ENCODE results near the gene DPP10.

Gene DPP10

GRCh38 chr2:114496959-114497358 is 54.5 kb downstream of the DPP10 start:
- H3K27ac ChIP-seq (ENCODE audit: low read length): no peak overlapping the region
- H3K36me3 ChIP-seq (ENCODE audit: insufficient read depth, low read length): no peaks in the 10 kb centered on the region
- H3K4me1 ChIP-seq (ENCODE audit: insufficient read depth, low read length): no peaks in the 10 kb centered on the region
- ATAC-seq (ENCODE audit: insufficient read depth, low read depth): no peak
- peaks cover 3% of the 10 kb centered on the region for H3K9me3 ChIP-seq (ENCODE audit: insufficient read depth, low read length, severe bottlenecking)
- H3K27me3 ChIP-seq (ENCODE audit: insufficient read depth, low read length, poor library complexity): no peaks in the 10 kb centered on the region
- no peak overlapping the region for H3K9ac ChIP-seq (ENCODE audit: low read depth, low read length)
- H3K4me2 ChIP-seq (ENCODE audit: insufficient read depth, low read length): no peak overlapping the region
- no peaks in the 10 kb centered on the region for H3K79me2 ChIP-seq (ENCODE audit: insufficient read depth, low read length)
- no peak for DNase-seq
- TF ChIP-seq, protein P1, sequence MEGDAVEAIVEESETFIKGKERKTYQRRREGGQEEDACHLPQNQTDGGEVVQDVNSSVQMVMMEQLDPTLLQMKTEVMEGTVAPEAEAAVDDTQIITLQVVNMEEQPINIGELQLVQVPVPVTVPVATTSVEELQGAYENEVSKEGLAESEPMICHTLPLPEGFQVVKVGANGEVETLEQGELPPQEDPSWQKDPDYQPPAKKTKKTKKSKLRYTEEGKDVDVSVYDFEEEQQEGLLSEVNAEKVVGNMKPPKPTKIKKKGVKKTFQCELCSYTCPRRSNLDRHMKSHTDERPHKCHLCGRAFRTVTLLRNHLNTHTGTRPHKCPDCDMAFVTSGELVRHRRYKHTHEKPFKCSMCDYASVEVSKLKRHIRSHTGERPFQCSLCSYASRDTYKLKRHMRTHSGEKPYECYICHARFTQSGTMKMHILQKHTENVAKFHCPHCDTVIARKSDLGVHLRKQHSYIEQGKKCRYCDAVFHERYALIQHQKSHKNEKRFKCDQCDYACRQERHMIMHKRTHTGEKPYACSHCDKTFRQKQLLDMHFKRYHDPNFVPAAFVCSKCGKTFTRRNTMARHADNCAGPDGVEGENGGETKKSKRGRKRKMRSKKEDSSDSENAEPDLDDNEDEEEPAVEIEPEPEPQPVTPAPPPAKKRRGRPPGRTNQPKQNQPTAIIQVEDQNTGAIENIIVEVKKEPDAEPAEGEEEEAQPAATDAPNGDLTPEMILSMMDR (IDR thresholded peaks at IDR 0.05; ENCODE audit: borderline replicate concordance, extremely low read depth, low read length, poor library complexity, severe bottlenecking): no peak
- TF ChIP-seq EZH2 (IDR thresholded peaks at IDR 0.05; ENCODE audit: borderline replicate concordance, low read depth, low read length, severe bottlenecking): no peak
- H2AFZ ChIP-seq (ENCODE audit: low read depth, low read length): no peak overlapping the region
- no peaks in the 10 kb centered on the region for H4K20me1 ChIP-seq (ENCODE audit: insufficient read depth, low read length)
- no peak overlapping the region for H3K4me3 ChIP-seq (ENCODE audit: low read depth in 1 of 2, low read length in 2 of 2)

GRCh38 chr2:114499101-114499500 is 56.7 kb downstream of the DPP10 start:
- Histone ChIP-seq H4K20me1 (ENCODE audit: insufficient read depth, low read length) (no peaks in the 10 kb centered on the region), H2AFZ (ENCODE audit: low read depth, low read length) (no peak overlapping the region), H3K27ac (ENCODE audit: low read length) (no peak overlapping the region), H3K9me3 (ENCODE audit: insufficient read depth, low read length, severe bottlenecking) (peaks cover 3% of the 10 kb centered on the region), H3K4me2 (ENCODE audit: insufficient read depth, low read length) (no peak overlapping the region), H3K4me1 (ENCODE audit: insufficient read depth, low read length) (no peaks in the 10 kb centered on the region), H3K79me2 (ENCODE audit: insufficient read depth, low read length) (no peaks in the 10 kb centered on the region), H3K9ac (ENCODE audit: low read depth, low read length) (no peak overlapping the region), H3K36me3 (ENCODE audit: insufficient read depth, low read length) (no peaks in the 10 kb centered on the region), H3K27me3 (ENCODE audit: insufficient read depth, low read length, poor library complexity) (no peaks in the 10 kb centered on the region), H3K4me3 (ENCODE audit: low read depth in 1 of 2, low read length in 2 of 2) (no peak overlapping the region)
- no peak for DNase-seq
- TF ChIP-seq, protein P1 (IDR thresholded peaks at IDR 0.05; ENCODE audit: borderline replicate concordance, extremely low read depth, low read length, poor library complexity, severe bottlenecking): no peak
- no peak for TF ChIP-seq EZH2 (IDR thresholded peaks at IDR 0.05; ENCODE audit: borderline replicate concordance, low read depth, low read length, severe bottlenecking)
- ATAC-seq (ENCODE audit: insufficient read depth, low read depth): no peak

- no peaks in the 10 kb centered on the region for H3K79me2 ChIP-seq (ENCODE audit: insufficient read depth, low read length)
- no peak overlapping the region for H3K9ac ChIP-seq (ENCODE audit: low read depth, low read length)
- no peak overlapping the region for H3K4me2 ChIP-seq (ENCODE audit: insufficient read depth, low read length)
- H3K4me1 ChIP-seq (ENCODE audit: insufficient read depth, low read length): no peaks in the 10 kb centered on the region
- H3K36me3 ChIP-seq (ENCODE audit: insufficient read depth, low read length): no peaks in the 10 kb centered on the region
- DNase-seq: no peak
- TF ChIP-seq, protein P1 (IDR thresholded peaks at IDR 0.05; ENCODE audit: borderline replicate concordance, extremely low read depth, low read length, poor library complexity, severe bottlenecking): no peak
- no peak for TF ChIP-seq EZH2 (IDR thresholded peaks at IDR 0.05; ENCODE audit: borderline replicate concordance, low read depth, low read length, severe bottlenecking)
- no peak for ATAC-seq (ENCODE audit: insufficient read depth, low read depth)
- no peaks in the 10 kb centered on the region for H3K9me3 ChIP-seq (ENCODE audit: insufficient read depth, low read length, severe bottlenecking)
- no peak overlapping the region for H3K27ac ChIP-seq (ENCODE audit: low read length)
- H4K20me1 ChIP-seq (ENCODE audit: insufficient read depth, low read length): no peaks in the 10 kb centered on the region
- H3K4me3 ChIP-seq (ENCODE audit: low read depth in 1 of 2, low read length in 2 of 2): no peak overlapping the region
- H3K27me3 ChIP-seq (ENCODE audit: insufficient read depth, low read length, poor library complexity): no peaks in the 10 kb centered on the region
- H2AFZ ChIP-seq (ENCODE audit: low read depth, low read length): no peak overlapping the region
Measured at GRCh38 chr2:114507744-114508143, 65.3 kb downstream of the DPP10 start.

DNA sequence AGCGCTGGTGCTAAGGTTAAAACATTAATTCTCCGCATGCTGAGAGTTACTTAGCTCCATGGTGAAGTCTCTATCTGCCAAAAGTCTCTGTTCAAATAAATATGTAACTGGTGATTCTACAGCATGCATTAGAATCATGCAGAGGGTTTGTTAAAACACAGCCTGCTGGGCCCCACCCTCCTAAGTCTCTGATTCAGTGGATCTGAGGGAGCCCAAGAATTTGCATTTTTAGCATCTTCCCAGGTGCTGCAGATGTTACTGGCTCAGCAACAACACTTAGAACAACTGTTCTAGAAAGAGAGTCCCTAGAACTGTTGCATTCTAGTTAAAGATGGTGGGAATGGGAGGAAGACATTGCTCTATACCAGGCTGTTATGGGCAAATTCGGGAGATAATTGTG is 73.4 kb downstream of the DPP10 start:
- DNase-seq (no peak), ATAC-seq (ENCODE audit: insufficient read depth, low read depth) (no peak)

More for the DNA sequence above, 73.4 kb downstream of the DPP10 start:
- H2AFZ ChIP-seq (ENCODE audit: low read depth, low read length): no peak overlapping the region
- no peaks in the 10 kb centered on the region for H3K79me2 ChIP-seq (ENCODE audit: insufficient read depth, low read length)
- no peaks in the 10 kb centered on the region for H3K27me3 ChIP-seq (ENCODE audit: insufficient read depth, low read length, poor library complexity)
- TF ChIP-seq, protein P1 (IDR thresholded peaks at IDR 0.05; ENCODE audit: borderline replicate concordance, extremely low read depth, low read length, poor library complexity, severe bottlenecking): no peak
- TF ChIP-seq EZH2 (IDR thresholded peaks at IDR 0.05; ENCODE audit: borderline replicate concordance, low read depth, low read length, severe bottlenecking): no peak
- no peaks in the 10 kb centered on the region for H3K9me3 ChIP-seq (ENCODE audit: insufficient read depth, low read length, severe bottlenecking)
- no peak overlapping the region for H3K9ac ChIP-seq (ENCODE audit: low read depth, low read length)
- no peaks in the 10 kb centered on the region for H3K36me3 ChIP-seq (ENCODE audit: insufficient read depth, low read length)
- H4K20me1 ChIP-seq (ENCODE audit: insufficient read depth, low read length): no peaks in the 10 kb centered on the region
- no peak overlapping the region for H3K4me3 ChIP-seq (ENCODE audit: low read depth in 1 of 2, low read length in 2 of 2)
- H3K4me2 ChIP-seq (ENCODE audit: insufficient read depth, low read length): no peak overlapping the region
- H3K27ac ChIP-seq (ENCODE audit: low read length): no peak overlapping the region
- H3K4me1 ChIP-seq (ENCODE audit: insufficient read depth, low read length): no peaks in the 10 kb centered on the region

Measured in DND-41 (cell line).